Activated CD4-positive, alpha-beta T cell treated with anti-CD3 and anti-CD28 coated beads for 48 hours (primary cell): ENCODE measurements around the gene RABL3.
"Not testable (repeated sequence)": the region's sequence is repeated elsewhere in the genome, so short reads cannot be mapped to it uniquely, and the experiment has no call there.

Experiments used
- DNase-seq: peaks from one replicate; pipeline ENCODE4 v3.0.0-alpha.2; 2020

RABL3 gene

GRCh38 chr3:120682095-120682681, 60.1 kb downstream of the RABL3 start, which contains the start of gene HGD:
HGD (minus strand) TSS chr3:120682239; CDS start chr3:120682111, 128 bp downstream.
- no peak for DNase-seq

- DNase-seq: no peak
These were observed 60.7 kb downstream of the RABL3 start for GRCh38 chr3:120681506-120682038.

- DNase-seq: no peak
These were observed 61.3 kb downstream of the RABL3 start for GRCh38 chr3:120681018-120681417.

GRCh38 chr3:120680193-120680894, 62.0 kb downstream of the RABL3 start:
- DNase-seq: no peak

GRCh38 chr3:120678984-120679383, 63.3 kb downstream of the RABL3 start:
- no peak for DNase-seq

- DNase-seq: no peak
These were observed 63.9 kb downstream of the RABL3 start for GRCh38 chr3:120678331-120678947.

- DNase-seq: not testable (repeated sequence)
These were observed 65.1 kb downstream of the RABL3 start for GRCh38 chr3:120677193-120677592.

- no peak for DNase-seq
These were observed 69.2 kb downstream of the RABL3 start for GRCh38 chr3:120673116-120673515.

- DNase-seq: no peak
These were observed 71.7 kb downstream of the RABL3 start for GRCh38 chr3:120670576-120670975.

GRCh38 chr3:120664926-120665325, 77.4 kb downstream of the RABL3 start:
- DNase-seq: no peak

- no peak for DNase-seq
These were observed 80.4 kb downstream of the RABL3 start for GRCh38 chr3:120661945-120662344.

GRCh38 chr3:120661106-120661905, 81.0 kb downstream of the RABL3 start:
- no peak for DNase-seq

GRCh38 chr3:120659834-120660233, 82.5 kb downstream of the RABL3 start:
- DNase-seq: no peak

- no peak for DNase-seq
These were observed 83.0 kb downstream of the RABL3 start for GRCh38 chr3:120659285-120659684.

- DNase-seq: no peak
These were observed 89.3 kb downstream of the RABL3 start for GRCh38 chr3:120652896-120653545.

GRCh38 chr3:120652281-120652680, 90.0 kb downstream of the RABL3 start:
- DNase-seq: no peak

GRCh38 chr3:120650311-120650710, 92.0 kb downstream of the RABL3 start:
- no peak for DNase-seq

GRCh38 chr3:120649830-120650233, 92.5 kb downstream of the RABL3 start:
- DNase-seq: no peak

- DNase-seq: no peak
These were observed 94.0 kb downstream of the RABL3 start for GRCh38 chr3:120648290-120648689.

GRCh38 chr3:120646771-120647432, 95.4 kb downstream of the RABL3 start:
- no peak for DNase-seq

GRCh38 chr3:120645083-120645845, 97.1 kb downstream of the RABL3 start:
- DNase-seq: no peak
